SK-N-SH treated with all-trans-retinoic acid at 6 μM for 48 hours (cell line): Measurements from ENCODE around the gene MPPED1.

ENCODE experiments used
- ATAC-seq: fragments of 200-7000 bp; cut with Tn5 transposase; 3 replicates; pipeline ENCODE4 v1.9.1; 2020; ENCODE audit warnings: mild to moderate bottlenecking, moderate library complexity
- BACH2 ChIP-seq: fragments of 250-450 bp; sonication (Bioruptor Pico); IDR thresholded peaks from 2 replicates; pipeline ENCODE4 v1.9.0; 2021; ENCODE audit warnings: mild to moderate bottlenecking, borderline replicate concordance
- CSDC2 ChIP-seq: fragments of 250-450 bp; sonication (Bioruptor Pico); IDR thresholded peaks from 2 replicates; pipeline ENCODE4 v1.5.0; 2020; ENCODE audit warnings: mild to moderate bottlenecking, moderate library complexity
- ESRRG ChIP-seq: fragments of 250-450 bp; sonication (Bioruptor Pico); IDR thresholded peaks from 2 replicates; pipeline ENCODE4 v1.6.1; 2021; ENCODE audit warnings: mild to moderate bottlenecking
- GLIS3 ChIP-seq: fragments of 250-450 bp; sonication (Bioruptor Pico); IDR thresholded peaks from 2 replicates; pipeline ENCODE4 v1.5.0; 2020; ENCODE audit warnings: mild to moderate bottlenecking, moderate library complexity
- ISL1 ChIP-seq: fragments of 250-450 bp; sonication (Bioruptor Pico); IDR thresholded peaks from 2 replicates; pipeline ENCODE4 v2.1.2; 2022; ENCODE audit warnings: mild to moderate bottlenecking, moderate library complexity
- PPARA ChIP-seq: fragments of 250-450 bp; sonication (Bioruptor Pico); IDR thresholded peaks from 2 replicates; pipeline ENCODE4 v1.5.0; 2020; ENCODE audit warnings: mild to moderate bottlenecking, borderline replicate concordance
- SNAI2 ChIP-seq: fragments of 250-450 bp; sonication (Bioruptor Pico); IDR thresholded peaks from 2 replicates; pipeline ENCODE4 v1.5.0; 2020; ENCODE audit warnings: mild to moderate bottlenecking, moderate library complexity
- TCF4 ChIP-seq: fragments of 250-450 bp; sonication (Bioruptor Pico); IDR thresholded peaks from 2 replicates; pipeline ENCODE4 v1.8.0; 2021; ENCODE audit warnings: mild to moderate bottlenecking, moderate library complexity, borderline replicate concordance
- TOX ChIP-seq: fragments of 250-450 bp; sonication (Bioruptor Pico); IDR thresholded peaks from 2 replicates; pipeline ENCODE4 v1.8.0; 2021; ENCODE audit warnings: mild to moderate bottlenecking, moderate library complexity, borderline replicate concordance
- ZC3H10 ChIP-seq: fragments of 250-450 bp; sonication (Bioruptor Pico); IDR thresholded peaks from 2 replicates; pipeline ENCODE4 v1.5.1; 2021; ENCODE audit warnings: mild to moderate bottlenecking, moderate library complexity
- ZFP3 ChIP-seq: fragments of 250-450 bp; sonication (Bioruptor Pico); IDR thresholded peaks from 2 replicates; pipeline ENCODE4 v1.5.0; 2020; ENCODE audit warnings: mild to moderate bottlenecking, moderate library complexity
- ZFP30 ChIP-seq: fragments of 450-650 bp; formaldehyde crosslinking; IDR thresholded peaks from 2 replicates; pipeline ENCODE4 v1.5.0; 2022; ENCODE audit warnings: mild to moderate bottlenecking, moderate library complexity
- ZNF565 ChIP-seq: fragments of 450-650 bp; formaldehyde crosslinking; conservative IDR thresholded peaks from 2 replicates; pipeline ENCODE4 v1.5.0; 2020; ENCODE audit warnings: low read depth, mild to moderate bottlenecking, moderate library complexity
- ZNF70 ChIP-seq: fragments of 450-650 bp; formaldehyde crosslinking; IDR thresholded peaks from 2 replicates; pipeline ENCODE4 v1.5.0; 2020; ENCODE audit warnings: mild to moderate bottlenecking, moderate library complexity
- ZNF8 ChIP-seq: fragments of 450-650 bp; formaldehyde crosslinking; IDR thresholded peaks from 2 replicates; pipeline ENCODE4 v1.5.0; 2020; ENCODE audit warnings: mild to moderate bottlenecking, moderate library complexity
- TF ChIP-seq, protein P1 (sequence below): fragments of 250-450 bp; sonication (Bioruptor Pico); IDR thresholded peaks from 2 replicates; pipeline ENCODE4 v1.8.0; 2020; ENCODE audit warnings: mild to moderate bottlenecking, moderate library complexity, borderline replicate concordance
- TF ChIP-seq, protein P2 (sequence below): fragments of 250-450 bp; sonication (Bioruptor Pico); IDR thresholded peaks from 2 replicates; pipeline ENCODE4 v1.5.1; 2020; ENCODE audit warnings: low read depth, mild to moderate bottlenecking, moderate library complexity
- TF ChIP-seq, protein P3 (sequence below): fragments of 250-450 bp; sonication (Bioruptor Pico); IDR thresholded peaks from 2 replicates; pipeline ENCODE4 v1.5.0; 2020; ENCODE audit warnings: mild to moderate bottlenecking, moderate library complexity

MPPED1 gene

DNA sequence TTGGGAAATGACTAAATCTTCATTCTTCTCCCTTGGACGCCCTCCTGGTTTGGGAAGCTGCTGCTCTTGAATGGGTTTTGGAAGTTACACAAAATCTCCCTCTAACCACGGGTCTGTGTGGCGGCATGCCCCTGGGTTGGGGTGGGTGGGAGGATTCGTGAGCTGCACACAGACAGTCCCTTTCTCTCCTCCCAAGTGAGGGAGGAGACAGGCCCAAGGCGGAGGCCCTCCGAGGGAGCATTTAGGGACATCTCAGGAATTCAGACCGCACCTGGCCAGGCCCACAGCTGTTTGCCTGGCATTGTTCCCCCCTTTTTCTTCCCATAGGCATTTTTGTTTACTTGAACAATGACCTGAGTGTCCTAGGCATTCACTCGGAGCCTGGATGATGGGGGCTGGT lies 94.1 kb downstream of the MPPED1 start:
- ATAC-seq, result no peak
- TF ChIP-seq ZFP3 (CRISPR knock-in tag), result no peak

DNA sequence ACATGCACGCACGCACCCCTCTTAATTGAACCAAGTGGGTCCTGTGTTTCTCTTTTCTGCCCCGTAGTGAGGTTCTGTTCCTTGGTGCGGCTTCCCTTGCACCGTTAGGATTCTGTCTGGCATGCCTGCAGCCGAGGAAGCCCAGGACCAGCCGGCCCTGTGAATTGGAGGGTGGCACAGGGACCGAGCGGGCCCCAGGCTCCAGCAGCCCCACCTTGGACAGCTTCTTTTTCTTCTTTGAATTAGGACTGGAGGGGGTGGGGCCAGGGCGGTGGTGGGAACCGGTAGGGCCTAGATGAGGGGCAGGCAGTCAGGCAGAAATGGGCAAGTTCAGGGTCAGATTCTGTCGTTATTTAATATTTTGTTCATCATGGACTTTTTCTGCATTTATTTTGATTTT lies 94.7 kb downstream of the MPPED1 start:
- no peak for ATAC-seq
- TF ChIP-seq SNAI2 (no peak), GLIS3 (CRISPR knock-in tag) (no peak), ZNF565 (CRISPR knock-in tag) (no peak), BACH2 (CRISPR knock-in tag) (no peak), PPARA (CRISPR knock-in tag) (no peak), ZFP30 (CRISPR knock-in tag) (no peak), TOX (CRISPR knock-in tag) (no peak), TCF4 (CRISPR knock-in tag) (no peak), CSDC2 (CRISPR knock-in tag) (no peak), ZNF8 (no peak), ESRRG (CRISPR knock-in tag) (no peak), ZFP3 (CRISPR knock-in tag) (no peak)
- TF ChIP-seq, protein P1, sequence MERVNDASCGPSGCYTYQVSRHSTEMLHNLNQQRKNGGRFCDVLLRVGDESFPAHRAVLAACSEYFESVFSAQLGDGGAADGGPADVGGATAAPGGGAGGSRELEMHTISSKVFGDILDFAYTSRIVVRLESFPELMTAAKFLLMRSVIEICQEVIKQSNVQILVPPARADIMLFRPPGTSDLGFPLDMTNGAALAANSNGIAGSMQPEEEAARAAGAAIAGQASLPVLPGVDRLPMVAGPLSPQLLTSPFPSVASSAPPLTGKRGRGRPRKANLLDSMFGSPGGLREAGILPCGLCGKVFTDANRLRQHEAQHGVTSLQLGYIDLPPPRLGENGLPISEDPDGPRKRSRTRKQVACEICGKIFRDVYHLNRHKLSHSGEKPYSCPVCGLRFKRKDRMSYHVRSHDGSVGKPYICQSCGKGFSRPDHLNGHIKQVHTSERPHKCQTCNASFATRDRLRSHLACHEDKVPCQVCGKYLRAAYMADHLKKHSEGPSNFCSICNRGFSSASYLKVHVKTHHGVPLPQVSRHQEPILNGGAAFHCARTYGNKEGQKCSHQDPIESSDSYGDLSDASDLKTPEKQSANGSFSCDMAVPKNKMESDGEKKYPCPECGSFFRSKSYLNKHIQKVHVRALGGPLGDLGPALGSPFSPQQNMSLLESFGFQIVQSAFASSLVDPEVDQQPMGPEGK (CRISPR knock-in tag), result no peak
- TF ChIP-seq, protein P2, sequence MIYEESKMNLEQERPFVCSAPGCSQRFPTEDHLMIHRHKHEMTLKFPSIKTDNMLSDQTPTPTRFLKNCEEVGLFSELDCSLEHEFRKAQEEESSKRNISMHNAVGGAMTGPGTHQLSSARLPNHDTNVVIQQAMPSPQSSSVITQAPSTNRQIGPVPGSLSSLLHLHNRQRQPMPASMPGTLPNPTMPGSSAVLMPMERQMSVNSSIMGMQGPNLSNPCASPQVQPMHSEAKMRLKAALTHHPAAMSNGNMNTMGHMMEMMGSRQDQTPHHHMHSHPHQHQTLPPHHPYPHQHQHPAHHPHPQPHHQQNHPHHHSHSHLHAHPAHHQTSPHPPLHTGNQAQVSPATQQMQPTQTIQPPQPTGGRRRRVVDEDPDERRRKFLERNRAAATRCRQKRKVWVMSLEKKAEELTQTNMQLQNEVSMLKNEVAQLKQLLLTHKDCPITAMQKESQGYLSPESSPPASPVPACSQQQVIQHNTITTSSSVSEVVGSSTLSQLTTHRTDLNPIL (CRISPR knock-in tag), result no peak
- TF ChIP-seq, protein P3, sequence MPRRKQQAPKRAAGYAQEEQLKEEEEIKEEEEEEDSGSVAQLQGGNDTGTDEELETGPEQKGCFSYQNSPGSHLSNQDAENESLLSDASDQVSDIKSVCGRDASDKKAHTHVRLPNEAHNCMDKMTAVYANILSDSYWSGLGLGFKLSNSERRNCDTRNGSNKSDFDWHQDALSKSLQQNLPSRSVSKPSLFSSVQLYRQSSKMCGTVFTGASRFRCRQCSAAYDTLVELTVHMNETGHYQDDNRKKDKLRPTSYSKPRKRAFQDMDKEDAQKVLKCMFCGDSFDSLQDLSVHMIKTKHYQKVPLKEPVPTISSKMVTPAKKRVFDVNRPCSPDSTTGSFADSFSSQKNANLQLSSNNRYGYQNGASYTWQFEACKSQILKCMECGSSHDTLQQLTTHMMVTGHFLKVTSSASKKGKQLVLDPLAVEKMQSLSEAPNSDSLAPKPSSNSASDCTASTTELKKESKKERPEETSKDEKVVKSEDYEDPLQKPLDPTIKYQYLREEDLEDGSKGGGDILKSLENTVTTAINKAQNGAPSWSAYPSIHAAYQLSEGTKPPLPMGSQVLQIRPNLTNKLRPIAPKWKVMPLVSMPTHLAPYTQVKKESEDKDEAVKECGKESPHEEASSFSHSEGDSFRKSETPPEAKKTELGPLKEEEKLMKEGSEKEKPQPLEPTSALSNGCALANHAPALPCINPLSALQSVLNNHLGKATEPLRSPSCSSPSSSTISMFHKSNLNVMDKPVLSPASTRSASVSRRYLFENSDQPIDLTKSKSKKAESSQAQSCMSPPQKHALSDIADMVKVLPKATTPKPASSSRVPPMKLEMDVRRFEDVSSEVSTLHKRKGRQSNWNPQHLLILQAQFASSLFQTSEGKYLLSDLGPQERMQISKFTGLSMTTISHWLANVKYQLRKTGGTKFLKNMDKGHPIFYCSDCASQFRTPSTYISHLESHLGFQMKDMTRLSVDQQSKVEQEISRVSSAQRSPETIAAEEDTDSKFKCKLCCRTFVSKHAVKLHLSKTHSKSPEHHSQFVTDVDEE (CRISPR knock-in tag), result no peak

DNA sequence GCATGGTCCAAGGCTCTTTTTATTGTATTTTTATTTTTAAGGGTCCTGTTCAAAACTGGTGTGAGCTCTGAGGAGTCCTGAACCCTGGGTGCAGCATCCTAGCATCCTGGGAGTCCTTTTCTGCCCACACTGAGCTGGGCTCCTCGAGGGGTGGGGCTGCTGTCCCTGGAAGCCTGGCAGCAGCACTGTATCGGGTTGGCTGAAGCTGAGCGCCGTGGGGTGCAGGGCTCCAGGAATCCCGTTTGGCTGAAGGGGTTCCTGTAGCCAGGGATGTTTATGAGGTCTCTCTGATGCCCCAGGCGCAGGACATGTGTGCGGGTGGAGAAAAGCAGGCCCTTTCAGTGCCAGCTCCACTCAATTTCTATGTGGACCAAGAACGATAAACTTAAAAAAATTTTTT lies 95.4 kb downstream of the MPPED1 start:
- TF ChIP-seq ZFP30 (CRISPR knock-in tag), result no peak
- TF ChIP-seq, protein P1 (CRISPR knock-in tag), result no peak
- TF ChIP-seq TOX (CRISPR knock-in tag), result no peak
- TF ChIP-seq ZC3H10 (CRISPR knock-in tag), result no peak
- no peak for TF ChIP-seq ZFP3 (CRISPR knock-in tag)
- TF ChIP-seq, protein P2 (CRISPR knock-in tag), result no peak
- TF ChIP-seq ZNF70, result no peak
- no peak for TF ChIP-seq CSDC2 (CRISPR knock-in tag)
- TF ChIP-seq ISL1 (CRISPR knock-in tag), result no peak
- ATAC-seq, result no peak

DNA sequence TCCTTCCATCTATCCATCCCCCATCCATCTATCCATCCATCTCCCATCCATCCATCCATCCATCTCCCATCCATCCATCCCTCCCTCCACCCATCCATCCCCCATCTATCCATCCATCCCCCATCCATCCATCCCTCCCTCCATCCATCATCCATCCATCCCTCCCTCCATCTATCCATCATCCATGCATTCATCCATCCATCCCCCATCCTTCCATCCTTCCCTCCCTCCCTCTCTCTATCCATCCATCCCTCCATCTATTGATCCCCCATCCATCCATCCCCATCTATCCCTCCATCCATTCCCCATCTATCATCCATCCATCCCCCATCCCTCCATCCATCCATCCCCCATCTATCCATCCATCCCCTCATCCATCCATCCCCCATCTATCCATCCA lies 96.7 kb downstream of the MPPED1 start:
- ATAC-seq, result no peak
- no peak for TF ChIP-seq ZFP3 (CRISPR knock-in tag)
- TF ChIP-seq ZNF70, result no peak
- no peak for TF ChIP-seq SNAI2
- TF ChIP-seq BACH2 (CRISPR knock-in tag), result no peak
- TF ChIP-seq ZNF8, result no peak
